ENCODE data around the gene RLN1. TPM values are rescaled to one million over a fixed set of nuclear protein-coding genes. Genes with fewer than 3 reads are reported as not detected.
A peak's percentile ranks its signal among the peaks of the same experiment; 100 is the strongest.
"Not testable (repeated sequence)": the region's sequence is repeated elsewhere in the genome, so short reads cannot be mapped to it uniquely, and the experiment has no call there.

RLN1 gene
- total and polyA plus RNA-seq, 8 donors, result 0.45 TPM; not detected in 7

GRCh38 chr9:5352637-5353248 is 13.1 kb upstream of the RLN1 start:
- no peak for TF ChIP-seq CTCF (IDR thresholded peaks at IDR 0.05)
- no peak for TF ChIP-seq POLR2AphosphoS5 (IDR thresholded peaks at IDR 0.05)
- TF ChIP-seq EP300 (IDR thresholded peaks at IDR 0.05), result no peak
- no peak for TF ChIP-seq POLR2A (IDR thresholded peaks at IDR 0.05)
- Histone ChIP-seq H3K4me1 (no peaks in the 10 kb centered on the region), H3K9me3 (peaks cover 0 to 20% (median 3%) of the 10 kb centered on the region in 4 donors), H3K36me3 (peaks cover 0 to 18% (median 7%) of the 10 kb centered on the region in 4 donors), H3K27ac (no peak overlapping the region), H3K4me3 (no peak overlapping the region), H3K27me3 (no peaks in the 10 kb centered on the region)
- peak in 1 of 2 donors; percentile 17 for DNase-seq
- 45 to 59% (median 54%) methylated on average over 1 of the region's 1 CpG for WGBS, 5 donors
- intact Hi-C loops (cut with DNase I; ENCODE audit: low total_unique reads), result no loop called here

GRCh38 chr9:5336688-5337087 is 3.0 kb downstream of the RLN1 start:
- 69 to 80% (median 73%) methylated on average over 4 of the region's 4 CpGs for WGBS, 5 donors
- H3K4me3 ChIP-seq, result no peak overlapping the region
- H3K36me3 ChIP-seq, result no peaks in the 10 kb centered on the region
- intact Hi-C loops (cut with DNase I; ENCODE audit: low total_unique reads), result no loop called here
- TF ChIP-seq EP300 (IDR thresholded peaks at IDR 0.05) (no peak), POLR2A (IDR thresholded peaks at IDR 0.05) (no peak), POLR2AphosphoS5 (IDR thresholded peaks at IDR 0.05) (no peak)
- H3K27me3 ChIP-seq, result no peaks in the 10 kb centered on the region
- no peak overlapping the region for H3K27ac ChIP-seq
- no peak for DNase-seq
- peaks cover 0 to 3% (median 2%) of the 10 kb centered on the region in 4 donors for H3K4me1 ChIP-seq
- H3K9me3 ChIP-seq, result no peaks in the 10 kb centered on the region

GRCh38 chr9:5331276-5331675 is 8.4 kb downstream of the RLN1 start:
- WGBS, 5 donors, result 82 to 96% (median 84%) methylated on average over 3 of the region's 3 CpGs
- H3K4me3 ChIP-seq; H3K27ac ChIP-seq; H3K36me3 ChIP-seq; intact Hi-C loops (cut with DNase I; ENCODE audit: low total_unique reads); H3K9me3 ChIP-seq; DNase-seq; H3K27me3 ChIP-seq; H3K4me1 ChIP-seq: not testable (repeated sequence)

- intact Hi-C loops (cut with DNase I; ENCODE audit: low total_unique reads), result no loop called here
- DNase-seq, result peak; percentile 50 to 91
- WGBS, 5 donors, result 28 to 53% (median 29%) methylated on average over 9 to 10 of the region's 10 CpGs
- TF ChIP-seq POLR2A (IDR thresholded peaks at IDR 0.05), result no peak
- TF ChIP-seq CTCF (IDR thresholded peaks at IDR 0.05), result no peak
- TF ChIP-seq POLR2AphosphoS5 (IDR thresholded peaks at IDR 0.05), result no peak
- no peak for TF ChIP-seq EP300 (IDR thresholded peaks at IDR 0.05)
- peaks cover 0 to 6% (median 0%) of the 10 kb centered on the region in 4 donors for H3K4me1 ChIP-seq
- no peaks in the 10 kb centered on the region for H3K36me3 ChIP-seq
- H3K27ac ChIP-seq, result no peak overlapping the region
- H3K9me3 ChIP-seq, result no peaks in the 10 kb centered on the region
- no peak overlapping the region for H3K4me3 ChIP-seq
- no peaks in the 10 kb centered on the region for H3K27me3 ChIP-seq
These were observed 12.7 kb downstream of the RLN1 start for GRCh38 chr9:5326893-5327548.

DNA sequence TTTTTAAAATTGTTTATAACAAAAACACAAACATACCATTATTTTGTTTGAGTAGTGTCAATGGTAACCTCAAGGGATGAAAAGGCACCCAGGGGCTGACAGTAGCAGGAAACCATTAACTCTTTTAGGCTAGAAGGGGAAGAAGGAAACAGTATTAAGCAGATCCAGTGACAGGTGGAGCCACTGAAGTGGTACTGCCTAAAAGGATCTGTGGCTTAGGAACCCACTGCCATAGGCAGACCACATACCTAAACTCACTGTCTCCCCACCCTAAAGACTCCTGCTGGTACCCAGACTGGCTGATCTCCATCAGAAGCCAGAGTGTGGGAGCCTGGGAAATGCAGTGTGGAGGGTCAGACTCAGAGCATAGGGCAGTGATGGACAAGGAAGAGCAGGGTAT is 13.5 kb downstream of the RLN1 start:
- TF ChIP-seq EP300 (IDR thresholded peaks at IDR 0.05) (no peak), POLR2AphosphoS5 (IDR thresholded peaks at IDR 0.05) (no peak), CTCF (IDR thresholded peaks at IDR 0.05) (no peak), POLR2A (IDR thresholded peaks at IDR 0.05) (no peak)
- DNase-seq, result no peak

GRCh38 chr9:5321601-5322000 is 18.1 kb downstream of the RLN1 start:
- H3K27me3 ChIP-seq; intact Hi-C loops (cut with DNase I; ENCODE audit: low total_unique reads); H3K4me1 ChIP-seq; H3K4me3 ChIP-seq; H3K36me3 ChIP-seq; H3K9me3 ChIP-seq; DNase-seq; H3K27ac ChIP-seq: not testable (repeated sequence)
- 67 to 81% (median 79%) methylated on average over 1 of the region's 1 CpG for WGBS, 5 donors

More for the DNA sequence above, 13.5 kb downstream of the RLN1 start:
- Histone ChIP-seq H3K4me3 (no peak overlapping the region), H3K27ac (no peak overlapping the region), H3K9me3 (no peaks in the 10 kb centered on the region), H3K27me3 (no peaks in the 10 kb centered on the region), H3K36me3 (no peaks in the 10 kb centered on the region), H3K4me1 (peaks cover 0 to 6% (median 0%) of the 10 kb centered on the region in 4 donors)
- intact Hi-C loops (cut with DNase I; ENCODE audit: low total_unique reads), result no loop called here
